Liver (tissue), 9 donors: ENCODE results near the gene KCTD19. TPM values are rescaled to one million over a fixed set of nuclear protein-coding genes. Genes with fewer than 3 reads are reported as not detected.

Source experiments
- DNase-seq: peaks from one replicate; pipeline ENCODE4 v3.0.0-alpha.2; 2017; ENCODE audit warnings: low spot score
- H3K27ac ChIP-seq, 2 donors: one replicate each; pipeline ENCODE4 v1.7.0; 2013; ENCODE audit warnings: inconsistent platforms in 2 of 2, low read length in 2 of 2, control low read depth in 1 of 2, low read depth in 1 of 2, mild to moderate bottlenecking in 1 of 2
- H3K27me3 ChIP-seq, 4 donors: one replicate each; pipeline versions ENCODE4 v1.6.1 to v1.7.0; 2013; ENCODE audit warnings: low read length in 3 of 4, inconsistent platforms in 1 of 4, mild to moderate bottlenecking in 1 of 4, moderate library complexity in 1 of 4; ENCODE audit not compliant: control insufficient read depth in 4 of 4, insufficient read depth in 4 of 4
- H3K36me3 ChIP-seq, 4 donors: one replicate each; pipeline versions ENCODE4 v1.6.1 to v1.7.0; 2013; ENCODE audit warnings: low read length in 3 of 4, mild to moderate bottlenecking in 3 of 4, low read depth in 1 of 4, moderate library complexity in 1 of 4; ENCODE audit not compliant: control insufficient read depth in 4 of 4, insufficient read depth in 3 of 4
- H3K4me1 ChIP-seq, 4 donors: one replicate each; pipeline versions ENCODE4 v1.6.1 to v1.7.0; 2013; ENCODE audit warnings: low read length in 3 of 4, mild to moderate bottlenecking in 3 of 4, moderate library complexity in 1 of 4; ENCODE audit not compliant: control insufficient read depth in 4 of 4, insufficient read depth in 4 of 4
- H3K4me3 ChIP-seq, 3 donors: one replicate each; pipeline versions ENCODE4 v1.6.1 to v1.7.0; 2013; ENCODE audit warnings: low read length in 3 of 3, control low read depth in 1 of 3, low read depth in 1 of 3, mild to moderate bottlenecking in 1 of 3
- H3K9ac ChIP-seq, 2 donors: one replicate each; pipeline ENCODE4 v1.7.0; 2013; ENCODE audit warnings: low read length in 2 of 2, mild to moderate bottlenecking in 2 of 2, moderate library complexity in 2 of 2, control low read depth in 1 of 2, low read depth in 1 of 2
- H3K9me3 ChIP-seq, 4 donors: one replicate each; pipeline versions ENCODE4 v1.6.1 to v1.7.0; 2013; ENCODE audit warnings: low read length in 3 of 4; ENCODE audit not compliant: control insufficient read depth in 4 of 4
- EGR1 ChIP-seq, 2 donors: IDR thresholded peaks; 2 replicates each; pipeline ENCODE4 v1.6.1; 2016 to 2018; ENCODE audit warnings: antibody characterized with exemption in 2 of 2, low read depth in 2 of 2
- FOXA1 ChIP-seq: IDR thresholded peaks from 2 replicates; pipeline ENCODE4 v1.6.1; 2016; ENCODE audit warnings: antibody characterized with exemption
- FOXA2 ChIP-seq: IDR thresholded peaks from 2 replicates; pipeline ENCODE4 v1.6.1; 2016; ENCODE audit warnings: antibody characterized with exemption
- GABPA ChIP-seq, 2 donors: IDR thresholded peaks in 1 of 2; conservative IDR thresholded peaks in 1 of 2; 2 replicates each; pipeline ENCODE4 v1.6.1; 2016; ENCODE audit warnings: antibody characterized with exemption in 2 of 2, mild to moderate bottlenecking in 1 of 2, moderate library complexity in 1 of 2
- HNF4A ChIP-seq, 2 donors: conservative IDR thresholded peaks; 2 replicates each; pipeline ENCODE4 v1.6.1; 2016; ENCODE audit warnings: antibody characterized with exemption in 2 of 2, mild to moderate bottlenecking in 2 of 2
- HNF4G ChIP-seq: IDR thresholded peaks from 2 replicates; pipeline ENCODE4 v1.6.1; 2016; ENCODE audit warnings: antibody characterized with exemption
- JUND ChIP-seq, 2 donors: IDR thresholded peaks; 2 replicates each; pipeline ENCODE4 v1.6.1; 2016; ENCODE audit warnings: antibody characterized with exemption in 2 of 2
- MAX ChIP-seq: IDR thresholded peaks from 2 replicates; pipeline ENCODE4 v1.6.1; 2016; ENCODE audit warnings: antibody characterized with exemption
- NR2F2 ChIP-seq: IDR thresholded peaks from 2 replicates; pipeline ENCODE4 v1.6.1; 2016; ENCODE audit warnings: antibody characterized with exemption
- RAD21 ChIP-seq, 2 donors: IDR thresholded peaks; 2 replicates each; pipeline ENCODE4 v1.6.1; 2016; ENCODE audit warnings: antibody characterized with exemption in 2 of 2, mild to moderate bottlenecking in 2 of 2
- RXRA ChIP-seq, 2 donors: IDR thresholded peaks; 2 replicates each; pipeline ENCODE4 v1.6.1; 2017 to 2018; ENCODE audit warnings: antibody characterized with exemption in 2 of 2, mild to moderate bottlenecking in 1 of 2
- SP1 ChIP-seq: IDR thresholded peaks from 2 replicates; pipeline ENCODE4 v1.6.1; 2018; ENCODE audit warnings: antibody characterized with exemption, mild to moderate bottlenecking
- TAF1 ChIP-seq: conservative IDR thresholded peaks from 2 replicates; pipeline ENCODE4 v1.6.1; 2016; ENCODE audit warnings: antibody characterized with exemption, mild to moderate bottlenecking
- ZBTB33 ChIP-seq: IDR thresholded peaks from 2 replicates; pipeline ENCODE4 v1.6.1; 2016; ENCODE audit warnings: antibody characterized with exemption
- WGBS: extraction: QIAGEN DNeasy Blood & Tissue Kit; methylation state at CpG from one replicate; pipeline ENCODE4 v1.1.7; 2013; 5-methylcytosine and 5-hydroxymethylcytosine counted together
- polyA plus RNA-seq, 2 donors: library from polyadenylated mRNA; stranded (reverse) in 1 of 2; unstranded in 1 of 2; fragments of 200-250 nt in 1 of 2; fragments of >200 nt in 1 of 2; fragmentation: Nextera tagmentation in 1 of 2; extraction: Ambion mirVana in 1 of 2; gene quantifications; one replicate each; pipeline versions ENCODE4 v1.2.1 to v1.2.3, GENCODE V29; 2013 to 2015
- total RNA-seq, 2 donors: library from RNA; depleted of rRNA; stranded (reverse); fragments of >200 nt; gene quantifications; one replicate each; pipeline ENCODE4 v1.2.3, GENCODE V29; 2014
- TF ChIP-seq, protein P1 (sequence below): IDR thresholded peaks from 2 replicates; pipeline ENCODE4 v1.6.1; 2016; ENCODE audit warnings: antibody characterized with exemption
- TF ChIP-seq, protein P2 (sequence below): IDR thresholded peaks from 2 replicates; pipeline ENCODE4 v1.6.1; 2016; ENCODE audit warnings: antibody characterized with exemption, mild to moderate bottlenecking
- TF ChIP-seq, protein P3 (sequence below): fragments of 150-350 bp; IDR thresholded peaks from 2 replicates; pipeline ENCODE4 v1.5.1; 2017; ENCODE audit warnings: improper control_type of control experiment, low read depth, low read length; ENCODE audit not compliant: missing input control
- donor health status: healthy.
- donor health status: healthy.
- donor health status: healthy.
- donor health status: healthy.
- donor health status: healthy.

Gene KCTD19
- total and polyA plus RNA-seq, 4 donors = 0.28 TPM; not detected in 3

DNA sequence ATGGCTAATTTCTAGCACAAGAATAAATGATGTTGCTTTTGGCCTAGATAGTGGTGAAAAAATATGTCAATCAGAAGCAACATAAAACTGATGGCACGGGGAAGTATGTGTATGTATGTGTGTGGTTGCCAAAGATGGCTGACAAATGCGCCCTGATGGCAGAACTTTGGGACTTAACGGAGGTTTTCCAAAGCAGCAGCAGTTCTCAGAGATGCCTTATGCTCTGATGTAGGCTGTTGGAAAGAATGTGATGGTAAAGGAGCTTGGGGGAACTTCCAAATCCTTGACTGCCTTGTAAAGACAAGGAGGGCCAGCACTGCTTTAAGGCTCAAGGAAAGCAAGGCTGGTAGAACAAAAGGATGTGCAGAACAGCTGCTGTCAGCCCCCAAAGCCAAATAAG, 16.0 kb downstream of the KCTD19 start:
- no peak overlapping the region for H3K4me3 ChIP-seq
- TF ChIP-seq HNF4G (no peak), GABPA (IDR thresholded peaks at IDR 0.05 in 1 of 2, conservative IDR thresholded peaks at IDR 0.05 in 1 of 2) (no peak), SP1 (no peak), MAX (no peak), NR2F2 (no peak), FOXA2 (no peak), RAD21 (IDR thresholded peaks at IDR 0.05) (no peak), FOXA1 (no peak), TAF1 (no peak), EGR1 (IDR thresholded peaks at IDR 0.05; ENCODE audit: low read depth in 2 of 2) (no peak)
- TF ChIP-seq, protein P1, sequence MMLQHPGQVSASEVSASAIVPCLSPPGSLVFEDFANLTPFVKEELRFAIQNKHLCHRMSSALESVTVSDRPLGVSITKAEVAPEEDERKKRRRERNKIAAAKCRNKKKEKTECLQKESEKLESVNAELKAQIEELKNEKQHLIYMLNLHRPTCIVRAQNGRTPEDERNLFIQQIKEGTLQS = no peak
- TF ChIP-seq, protein P2, sequence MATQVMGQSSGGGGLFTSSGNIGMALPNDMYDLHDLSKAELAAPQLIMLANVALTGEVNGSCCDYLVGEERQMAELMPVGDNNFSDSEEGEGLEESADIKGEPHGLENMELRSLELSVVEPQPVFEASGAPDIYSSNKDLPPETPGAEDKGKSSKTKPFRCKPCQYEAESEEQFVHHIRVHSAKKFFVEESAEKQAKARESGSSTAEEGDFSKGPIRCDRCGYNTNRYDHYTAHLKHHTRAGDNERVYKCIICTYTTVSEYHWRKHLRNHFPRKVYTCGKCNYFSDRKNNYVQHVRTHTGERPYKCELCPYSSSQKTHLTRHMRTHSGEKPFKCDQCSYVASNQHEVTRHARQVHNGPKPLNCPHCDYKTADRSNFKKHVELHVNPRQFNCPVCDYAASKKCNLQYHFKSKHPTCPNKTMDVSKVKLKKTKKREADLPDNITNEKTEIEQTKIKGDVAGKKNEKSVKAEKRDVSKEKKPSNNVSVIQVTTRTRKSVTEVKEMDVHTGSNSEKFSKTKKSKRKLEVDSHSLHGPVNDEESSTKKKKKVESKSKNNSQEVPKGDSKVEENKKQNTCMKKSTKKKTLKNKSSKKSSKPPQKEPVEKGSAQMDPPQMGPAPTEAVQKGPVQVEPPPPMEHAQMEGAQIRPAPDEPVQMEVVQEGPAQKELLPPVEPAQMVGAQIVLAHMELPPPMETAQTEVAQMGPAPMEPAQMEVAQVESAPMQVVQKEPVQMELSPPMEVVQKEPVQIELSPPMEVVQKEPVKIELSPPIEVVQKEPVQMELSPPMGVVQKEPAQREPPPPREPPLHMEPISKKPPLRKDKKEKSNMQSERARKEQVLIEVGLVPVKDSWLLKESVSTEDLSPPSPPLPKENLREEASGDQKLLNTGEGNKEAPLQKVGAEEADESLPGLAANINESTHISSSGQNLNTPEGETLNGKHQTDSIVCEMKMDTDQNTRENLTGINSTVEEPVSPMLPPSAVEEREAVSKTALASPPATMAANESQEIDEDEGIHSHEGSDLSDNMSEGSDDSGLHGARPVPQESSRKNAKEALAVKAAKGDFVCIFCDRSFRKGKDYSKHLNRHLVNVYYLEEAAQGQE = no peak
- no peak for DNase-seq
- no peak overlapping the region for H3K9ac ChIP-seq
- H3K27me3 ChIP-seq = no peaks in the 10 kb centered on the region
- H3K27ac ChIP-seq = no peak overlapping the region
- WGBS = 92% methylated on average over 3 of the region's 3 CpGs
- no peaks in the 10 kb centered on the region for H3K9me3 ChIP-seq
- no peaks in the 10 kb centered on the region for H3K36me3 ChIP-seq
- H3K4me1 ChIP-seq = no peaks in the 10 kb centered on the region

DNA sequence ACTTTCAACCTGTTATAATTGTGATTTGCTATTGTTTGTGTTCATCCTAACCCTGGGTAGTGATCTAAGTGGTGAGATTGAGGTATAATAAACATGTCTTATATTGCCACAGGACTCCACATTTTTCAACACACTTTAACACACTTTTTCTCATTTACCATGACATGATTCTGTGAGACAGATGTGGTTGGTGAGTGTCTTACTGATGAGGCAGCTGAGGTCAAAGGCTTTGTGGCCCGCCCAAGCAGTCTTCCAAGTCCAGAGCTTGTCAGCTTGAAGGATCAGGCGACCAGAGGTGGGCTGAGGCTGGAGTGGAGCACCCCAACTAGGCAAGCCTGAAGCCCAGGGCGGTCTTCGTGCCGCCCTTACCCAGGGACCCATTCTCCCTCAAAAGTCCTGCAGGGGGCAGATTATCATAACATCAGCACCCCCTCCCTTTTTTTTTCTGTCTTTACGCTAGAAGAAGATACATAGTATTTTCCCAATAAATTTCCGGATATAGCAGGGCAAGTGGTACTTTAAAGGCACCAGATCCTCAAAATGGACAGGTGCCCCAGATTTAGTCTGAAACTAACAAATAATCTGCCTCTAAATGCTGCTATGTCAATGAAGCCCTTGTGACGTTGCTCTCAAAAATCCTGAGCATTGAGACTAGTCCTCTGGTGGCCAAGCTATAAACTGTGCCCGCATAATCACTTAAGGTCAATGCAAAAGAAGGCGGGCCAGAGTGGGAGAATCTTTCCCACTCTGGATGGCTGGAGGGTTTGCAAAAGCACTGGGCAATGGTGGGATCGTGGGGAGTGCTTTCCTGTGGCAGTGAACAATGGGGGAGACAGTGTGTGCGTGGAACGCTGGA, 21.1 kb downstream of the KCTD19 start:
- DNase-seq = no peak

More for the DNA sequence above, 21.1 kb downstream of the KCTD19 start:
- Histone ChIP-seq H3K9me3 (no peaks in the 10 kb centered on the region), H3K4me3 (no peak overlapping the region), H3K4me1 (no peaks in the 10 kb centered on the region), H3K27me3 (no peaks in the 10 kb centered on the region), H3K27ac (no peak overlapping the region), H3K9ac (no peak overlapping the region), H3K36me3 (no peaks in the 10 kb centered on the region)
- WGBS = 91% methylated on average over 13 of the region's 13 CpGs
- TF ChIP-seq RAD21 (IDR thresholded peaks at IDR 0.05) (no peak), FOXA2 (no peak), EGR1 (IDR thresholded peaks at IDR 0.05; ENCODE audit: low read depth in 2 of 2) (no peak), FOXA1 (no peak), HNF4A (conservative IDR thresholded peaks at IDR 0.05) (no peak), JUND (IDR thresholded peaks at IDR 0.05) (no peak), SP1 (no peak), RXRA (IDR thresholded peaks at IDR 0.05) (no peak), ZBTB33 (no peak)
- TF ChIP-seq, protein P1 = no peak
- TF ChIP-seq, protein P3, sequence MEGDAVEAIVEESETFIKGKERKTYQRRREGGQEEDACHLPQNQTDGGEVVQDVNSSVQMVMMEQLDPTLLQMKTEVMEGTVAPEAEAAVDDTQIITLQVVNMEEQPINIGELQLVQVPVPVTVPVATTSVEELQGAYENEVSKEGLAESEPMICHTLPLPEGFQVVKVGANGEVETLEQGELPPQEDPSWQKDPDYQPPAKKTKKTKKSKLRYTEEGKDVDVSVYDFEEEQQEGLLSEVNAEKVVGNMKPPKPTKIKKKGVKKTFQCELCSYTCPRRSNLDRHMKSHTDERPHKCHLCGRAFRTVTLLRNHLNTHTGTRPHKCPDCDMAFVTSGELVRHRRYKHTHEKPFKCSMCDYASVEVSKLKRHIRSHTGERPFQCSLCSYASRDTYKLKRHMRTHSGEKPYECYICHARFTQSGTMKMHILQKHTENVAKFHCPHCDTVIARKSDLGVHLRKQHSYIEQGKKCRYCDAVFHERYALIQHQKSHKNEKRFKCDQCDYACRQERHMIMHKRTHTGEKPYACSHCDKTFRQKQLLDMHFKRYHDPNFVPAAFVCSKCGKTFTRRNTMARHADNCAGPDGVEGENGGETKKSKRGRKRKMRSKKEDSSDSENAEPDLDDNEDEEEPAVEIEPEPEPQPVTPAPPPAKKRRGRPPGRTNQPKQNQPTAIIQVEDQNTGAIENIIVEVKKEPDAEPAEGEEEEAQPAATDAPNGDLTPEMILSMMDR = no peak
